NCI-H2029 treated with DMSO at 0.1 percent for 48 hours (cell line): ENCODE measurements around the gene PPIH.
"Not testable (repeated sequence)": the region's sequence is repeated elsewhere in the genome, so short reads cannot be mapped to it uniquely, and the experiment has no call there.

Experiments used
- DNase-seq: peaks from one replicate; lab custom pipeline; 2025; lab: John Stamatoyannopoulos, UW

PPIH gene

GRCh38 chr1:42682484-42682738 is 24.2 kb downstream of the PPIH start:
- not testable (repeated sequence) for DNase-seq

- peak; percentile 42 for DNase-seq
Measured at GRCh38 chr1:42682739-42683531, 24.7 kb downstream of the PPIH start.

- no peak for DNase-seq
Measured at GRCh38 chr1:42684139-42684538, 25.9 kb downstream of the PPIH start.

GRCh38 chr1:42686418-42686817 is 28.2 kb downstream of the PPIH start:
- DNase-seq, result no peak

GRCh38 chr1:42689912-42690311 is 31.7 kb downstream of the PPIH start:
- DNase-seq, result no peak

GRCh38 chr1:42690477-42691156 is 32.4 kb downstream of the PPIH start:
- no peak for DNase-seq

GRCh38 chr1:42691157-42691498 is 32.9 kb downstream of the PPIH start:
- DNase-seq, result no peak

- DNase-seq, result no peak
Measured at GRCh38 chr1:42692461-42692860, 34.2 kb downstream of the PPIH start.

GRCh38 chr1:42692911-42693310 is 34.7 kb downstream of the PPIH start:
- no peak for DNase-seq

GRCh38 chr1:42698081-42698813 is 40.0 kb downstream of the PPIH start:
- DNase-seq, result no peak

- no peak for DNase-seq
Measured at GRCh38 chr1:42700006-42700405, 41.8 kb downstream of the PPIH start.

GRCh38 chr1:42703888-42704464 is 45.8 kb downstream of the PPIH start:
- no peak for DNase-seq

- not testable (repeated sequence) for DNase-seq
Measured at GRCh38 chr1:42712808-42713207, 54.6 kb downstream of the PPIH start.

- DNase-seq, result no peak
Measured at GRCh38 chr1:42713293-42713692, 55.1 kb downstream of the PPIH start.

GRCh38 chr1:42714441-42714840 is 56.2 kb downstream of the PPIH start:
- DNase-seq, result not testable (repeated sequence)

GRCh38 chr1:42720868-42721267 is 62.6 kb downstream of the PPIH start:
- no peak for DNase-seq

GRCh38 chr1:42721926-42722325 is 63.7 kb downstream of the PPIH start:
- no peak for DNase-seq

- DNase-seq, result not testable (repeated sequence)
Measured at GRCh38 chr1:42722403-42722802, 64.2 kb downstream of the PPIH start.

- no peak for DNase-seq
Measured at GRCh38 chr1:42723511-42723910, 65.3 kb downstream of the PPIH start.

GRCh38 chr1:42725820-42726219 is 67.6 kb downstream of the PPIH start:
- not testable (repeated sequence) for DNase-seq
